Ascending aorta (tissue), 2 donors: Measurements from ENCODE around the gene ERMARD. TPM values are rescaled to one million over a fixed set of nuclear protein-coding genes. Genes with fewer than 3 reads are reported as not detected.

ENCODE experiments used
- DNase-seq, 2 donors: peaks; one replicate each; pipeline ENCODE4 v3.0.0-alpha.2; 2019; ENCODE audit warnings: low spot score in 2 of 2
- H3K27ac ChIP-seq, 2 donors: fragments of 200-600 bp; sonication (generic); one replicate each; pipeline ENCODE4 v1.5.1; 2016 to 2017; ENCODE audit warnings: mild to moderate bottlenecking in 1 of 2
- H3K27me3 ChIP-seq: fragments of 200-600 bp; sonication (generic); one replicate; pipeline ENCODE4 v1.5.1; 2017
- H3K36me3 ChIP-seq, 2 donors: fragments of 200-600 bp; sonication (generic); one replicate each; pipeline ENCODE4 v1.5.1; 2016
- H3K4me1 ChIP-seq, 2 donors: fragments of 200-600 bp; sonication (generic); one replicate each; pipeline ENCODE4 v1.5.1; 2016 to 2017; ENCODE audit warnings: mild to moderate bottlenecking in 1 of 2
- H3K4me3 ChIP-seq, 2 donors: fragments of 200-600 bp; sonication (generic); one replicate each; pipeline ENCODE4 v1.5.1; 2016 to 2017; ENCODE audit warnings: mild to moderate bottlenecking in 1 of 2
- H3K9me3 ChIP-seq, 2 donors: fragments of 200-600 bp; sonication (generic); one replicate each; pipeline ENCODE4 v1.5.1; 2016
- CTCF ChIP-seq, 3 experiments: fragments of 200-600 bp in 2 of 3; fragments of 450-650 bp in 1 of 3; sonication (generic) in 2 of 3; IDR thresholded peaks; one replicate each; pipeline ENCODE4 v1.5.1; 2016 to 2019; ENCODE audit warnings: antibody characterized with exemption in 3 of 3, mild to moderate bottlenecking in 1 of 3, moderate library complexity in 1 of 3
- intact Hi-C: fragments of 100-400 bp; cut with DNase I; formaldehyde crosslinking; loops from one replicate; pipeline ENCODE4 v1.15.1; 2023
- total RNA-seq: library from RNA; depleted of rRNA; stranded (reverse); fragments of >200 nt; gene quantifications from one replicate; pipeline ENCODE4 v1.1.0, GENCODE V29; 2016

The ERMARD gene
- total RNA-seq = 4.0 TPM

- intact Hi-C loops = loop anchor here (1.0 kb wide), 3 partner anchors 27 to 803 kb away; partner anchors contain the start of genes C6orf120, PHF10, TBP and WDR27
- peak; percentile 78 to 96 for DNase-seq
- Histone ChIP-seq H3K4me3 (peak within 1 kb of the TSS; percentile 91), H3K9me3 (no peaks in the 10 kb centered on the region), H3K36me3 (no peaks in the 10 kb centered on the region), H3K27me3 (no peaks in the 10 kb centered on the region), H3K27ac (peak within 1 kb of the TSS; percentile 97 to 98), H3K4me1 (peaks cover 2 to 13% of the 10 kb centered on the region in 2 donors)
- peak; percentile 3 to 27 (median 3) for TF ChIP-seq CTCF (IDR thresholded peaks at IDR 0.05)
Measured at GRCh38 chr6:169751242-169752073, at the start of gene ERMARD, which contains the start of gene DYNLT2. ERMARD (plus strand) TSS chr6:169751622; CDS start chr6:169751658, 36 bp downstream. DYNLT2 (minus strand) TSS chr6:169751572; CDS start chr6:169751458, 114 bp downstream.

- TF ChIP-seq CTCF (IDR thresholded peaks at IDR 0.05) = no peak
- Histone ChIP-seq H3K36me3 (no peaks in the 10 kb centered on the region), H3K4me1 (peaks cover 0 to 16% of the 10 kb centered on the region in 2 donors), H3K27me3 (no peaks in the 10 kb centered on the region), H3K9me3 (no peaks in the 10 kb centered on the region), H3K27ac (peak within 1 kb of the TSS; percentile 91 to 99), H3K4me3 (peak within 1 kb of the TSS; percentile 70 to 83)
- intact Hi-C loops = loop anchor here (1.0 kb wide), 3 partner anchors 21 to 852 kb away; partner anchors contain the start of genes DYNLT2, ERMARD and TBP
- DNase-seq = peak; percentile 91 to 98
Measured at GRCh38 chr6:169701954-169702839, 49.2 kb upstream of the ERMARD start, which contains the start of the genes C6orf120 and WDR27. C6orf120 (plus strand) TSS chr6:169702126; CDS start chr6:169702460, 334 bp downstream. WDR27 (minus strand) TSS chr6:169702029; CDS start chr6:169689005, 13,024 bp downstream.

- H3K27me3 ChIP-seq = no peaks in the 10 kb centered on the region
- H3K4me3 ChIP-seq = peak overlapping the region; percentile 70 to 83
- H3K27ac ChIP-seq = peak overlapping the region; percentile 91 to 99
- H3K36me3 ChIP-seq = no peaks in the 10 kb centered on the region
- no peak for TF ChIP-seq CTCF (IDR thresholded peaks at IDR 0.05)
- intact Hi-C loops = loop anchor here (1.0 kb wide), 3 partner anchors 20 to 851 kb away; partner anchors contain the start of genes DYNLT2, ERMARD and TBP
- DNase-seq = no peak
- H3K4me1 ChIP-seq = peaks cover 0 to 16% of the 10 kb centered on the region in 2 donors
- no peaks in the 10 kb centered on the region for H3K9me3 ChIP-seq
Measured at GRCh38 chr6:169702840-169703246, 48.6 kb upstream of the ERMARD start.

GRCh38 chr6:169707772-169708171, 43.6 kb upstream of the ERMARD start:
- H3K9me3 ChIP-seq = no peaks in the 10 kb centered on the region
- H3K36me3 ChIP-seq = peaks cover 17 to 28% of the 10 kb centered on the region in 2 donors
- DNase-seq = no peak
- H3K4me1 ChIP-seq = peaks cover 0 to 13% of the 10 kb centered on the region in 2 donors
- no peaks in the 10 kb centered on the region for H3K27me3 ChIP-seq
- no peak overlapping the region for H3K27ac ChIP-seq
- intact Hi-C loops = no loop called here
- H3K4me3 ChIP-seq = no peak overlapping the region
- TF ChIP-seq CTCF (IDR thresholded peaks at IDR 0.05) = no peak

- intact Hi-C loops = no loop called here
- Histone ChIP-seq H3K4me3 (no peak overlapping the region), H3K9me3 (no peaks in the 10 kb centered on the region), H3K27me3 (no peaks in the 10 kb centered on the region), H3K36me3 (peaks cover 27 to 42% of the 10 kb centered on the region in 2 donors), H3K4me1 (peaks cover 0 to under 1% of the 10 kb centered on the region in 2 donors), H3K27ac (no peak overlapping the region)
- TF ChIP-seq CTCF (IDR thresholded peaks at IDR 0.05) = no peak
- DNase-seq = no peak
Measured at GRCh38 chr6:169709293-169709692, 42.1 kb upstream of the ERMARD start.
